MCF 10A (cell line): ENCODE measurements around the gene TMCC2. TPM values are rescaled to one million over a fixed set of nuclear protein-coding genes. Genes with fewer than 3 reads are reported as not detected.

ENCODE experiments used
- BruUV-seq: library from RNA; stranded (reverse); fragments of 400-500 nt; replicated peaks from 2 replicates; lab custom pipeline; 2021; lab: Mats Ljungman, UMichigan
- CTCF ChIA-PET: fragments of 300-600 bp; sonication (Branson Sonifier 250); formaldehyde crosslinking; extraction: SDS; loops from one replicate; lab custom pipeline; 2021; ENCODE audit warnings: antibody characterized with exemption, inconsistent platforms; lab: Yijun Ruan, JAX
- POLR2A ChIA-PET: fragments of 300-600, 350-650 bp; sonication (Branson Sonifier 250); formaldehyde crosslinking; extraction: SDS; loops from one replicate; lab custom pipeline; 2020; ENCODE audit warnings: antibody characterized with exemption, inconsistent platforms; lab: Yijun Ruan, JAX
- DNase-seq: peaks from one replicate; pipeline ENCODE4 v3.0.0-alpha.2; 2018; ENCODE audit not compliant: unreplicated experiment
- H3K27ac Mint-ChIP-seq: one replicate; pipeline ENCODE4 v1.8.0; 2022; ENCODE audit warnings: mild to moderate bottlenecking, low read depth, mixed read lengths; ENCODE audit not compliant: unreplicated experiment
- H3K27me3 Mint-ChIP-seq: one replicate; pipeline ENCODE4 v1.8.0; 2022; ENCODE audit warnings: mixed read lengths; ENCODE audit not compliant: insufficient read depth, unreplicated experiment
- H3K36me3 Mint-ChIP-seq: one replicate; pipeline ENCODE4 v1.8.0; 2022; ENCODE audit warnings: mild to moderate bottlenecking, moderate library complexity, mixed read lengths; ENCODE audit not compliant: insufficient read depth, unreplicated experiment
- H3K4me1 Mint-ChIP-seq: one replicate; pipeline ENCODE4 v1.8.0; 2022; ENCODE audit warnings: mixed read lengths; ENCODE audit not compliant: insufficient read depth, unreplicated experiment
- H3K4me3 Mint-ChIP-seq: one replicate; pipeline ENCODE4 v1.8.0; 2022; ENCODE audit warnings: mild to moderate bottlenecking, moderate library complexity, mixed read lengths; ENCODE audit not compliant: unreplicated experiment
- H3K9me3 Mint-ChIP-seq: one replicate; pipeline ENCODE4 v1.8.0; 2022; ENCODE audit warnings: mixed read lengths; ENCODE audit not compliant: unreplicated experiment
- intact Hi-C: fragments of 100-400 bp; cut with micrococcal nuclease; formaldehyde crosslinking; loops from 2 replicates; pipeline ENCODE4 v1.14.1; 2022
- total RNA-seq: library from RNA; stranded (reverse); gene quantifications from 2 replicates; pipeline ENCODE4 v1.2.3, GENCODE V29; 2022
- TF ChIP-seq, protein P1 (sequence below): fragments of 200-600 bp; IDR thresholded peaks from one replicate; pipeline ENCODE4 v1.8.0; 2022; ENCODE audit warnings: antibody characterized with exemption, mild to moderate bottlenecking; ENCODE audit not compliant: unreplicated experiment

Gene TMCC2
- total RNA-seq, 1 experiment from 2014 or later, result 0.79 TPM

DNA sequence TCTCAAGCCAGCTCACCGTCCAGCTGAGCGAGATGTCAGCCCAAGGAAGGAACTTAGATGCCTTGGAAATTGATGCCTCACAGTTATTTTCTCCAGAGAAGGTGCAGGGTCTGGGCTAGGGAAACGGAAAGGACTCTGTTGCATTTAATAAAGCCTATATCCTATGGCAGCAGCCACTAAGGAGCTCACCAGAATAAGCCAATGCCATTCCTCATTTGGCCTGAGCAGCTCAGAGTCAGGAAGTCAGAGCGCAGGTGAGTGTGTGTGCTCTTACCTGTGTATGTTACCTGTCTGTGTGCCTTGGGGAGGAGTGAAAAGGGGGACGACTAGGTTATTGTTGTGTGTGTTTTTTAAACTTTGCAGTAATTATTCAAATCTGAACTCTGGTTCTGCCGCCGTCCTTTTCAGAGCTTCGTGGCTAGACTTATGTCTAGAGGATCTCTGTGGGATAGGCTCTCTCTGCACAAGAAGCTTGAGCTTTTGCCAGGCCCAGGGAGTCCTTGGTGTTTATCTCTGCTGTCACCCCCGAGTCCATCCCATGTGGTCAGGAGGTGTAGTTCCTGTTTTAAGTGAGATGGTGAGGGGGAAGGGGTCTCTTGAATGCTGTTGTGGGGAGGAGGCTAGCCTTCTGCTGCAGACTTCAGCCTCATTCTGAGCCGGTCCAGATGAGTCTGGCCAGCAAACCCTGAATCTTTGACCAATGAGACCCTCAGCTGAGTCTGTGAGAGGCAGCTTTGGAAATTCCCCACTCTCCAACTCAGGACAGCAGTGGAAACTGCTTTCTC lies 2.4 kb downstream of the TMCC2 start:
- intact Hi-C loops, result loop anchor here (1.0 to 5.0 kb wide), 5 partner anchors 19 to 108 kb away; no protein-coding TSS in a partner anchor
- H3K4me3 Mint-ChIP-seq, result no peak overlapping the region
- no peak for DNase-seq
- no peaks in the 10 kb centered on the region for H3K9me3 Mint-ChIP-seq
- TF ChIP-seq, protein P1, sequence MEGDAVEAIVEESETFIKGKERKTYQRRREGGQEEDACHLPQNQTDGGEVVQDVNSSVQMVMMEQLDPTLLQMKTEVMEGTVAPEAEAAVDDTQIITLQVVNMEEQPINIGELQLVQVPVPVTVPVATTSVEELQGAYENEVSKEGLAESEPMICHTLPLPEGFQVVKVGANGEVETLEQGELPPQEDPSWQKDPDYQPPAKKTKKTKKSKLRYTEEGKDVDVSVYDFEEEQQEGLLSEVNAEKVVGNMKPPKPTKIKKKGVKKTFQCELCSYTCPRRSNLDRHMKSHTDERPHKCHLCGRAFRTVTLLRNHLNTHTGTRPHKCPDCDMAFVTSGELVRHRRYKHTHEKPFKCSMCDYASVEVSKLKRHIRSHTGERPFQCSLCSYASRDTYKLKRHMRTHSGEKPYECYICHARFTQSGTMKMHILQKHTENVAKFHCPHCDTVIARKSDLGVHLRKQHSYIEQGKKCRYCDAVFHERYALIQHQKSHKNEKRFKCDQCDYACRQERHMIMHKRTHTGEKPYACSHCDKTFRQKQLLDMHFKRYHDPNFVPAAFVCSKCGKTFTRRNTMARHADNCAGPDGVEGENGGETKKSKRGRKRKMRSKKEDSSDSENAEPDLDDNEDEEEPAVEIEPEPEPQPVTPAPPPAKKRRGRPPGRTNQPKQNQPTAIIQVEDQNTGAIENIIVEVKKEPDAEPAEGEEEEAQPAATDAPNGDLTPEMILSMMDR, result no peak
- peaks cover 20% of the 10 kb centered on the region for H3K4me1 Mint-ChIP-seq
- POLR2A ChIA-PET, result interaction anchor here (1.0 to 8.7 kb wide), 12 partner anchors 13 to 241 kb away, joined by 4 to 121 read pairs (median 8); partner anchors contain the start of genes DSTYK and RBBP5
- H3K27ac Mint-ChIP-seq, result no peak overlapping the region
- no TSS peak for BruUV-seq
- CTCF ChIA-PET, result interaction anchor here (0.6 to 12.2 kb wide), 43 partner anchors 11 to 893 kb away, joined by 3 to 487 read pairs (median 4); partner anchors contain the start of gene RBBP5
- no peaks in the 10 kb centered on the region for H3K36me3 Mint-ChIP-seq
- H3K27me3 Mint-ChIP-seq, result no peaks in the 10 kb centered on the region

- BruUV-seq, result no TSS peak
- no peaks in the 10 kb centered on the region for H3K36me3 Mint-ChIP-seq
- intact Hi-C loops, result no loop called here
- peaks cover 20% of the 10 kb centered on the region for H3K4me1 Mint-ChIP-seq
- no peak overlapping the region for H3K27ac Mint-ChIP-seq
- CTCF ChIA-PET, result interaction anchor here (0.9 to 12.2 kb wide), 5 partner anchors 10 to 255 kb away, joined by 3 to 487 read pairs (median 41); no protein-coding TSS in a partner anchor
- no peak for DNase-seq
- TF ChIP-seq, protein P1, result no peak
- no peaks in the 10 kb centered on the region for H3K9me3 Mint-ChIP-seq
- POLR2A ChIA-PET, result interaction anchor here (8.7 kb wide), 1 partner anchor 26 kb away, joined by 121 read pairs; no protein-coding TSS in a partner anchor
- no peaks in the 10 kb centered on the region for H3K27me3 Mint-ChIP-seq
- no peak overlapping the region for H3K4me3 Mint-ChIP-seq
Observed at GRCh38 chr1:205230982-205231381, 3.2 kb downstream of the TMCC2 start.

GRCh38 chr1:205232127-205232820 lies 4.5 kb downstream of the TMCC2 start:
- intact Hi-C loops, result no loop called here
- Mint-ChIP-seq H3K27ac (no peak overlapping the region), H3K4me3 (no peak overlapping the region), H3K4me1 (peaks cover 7% of the 10 kb centered on the region), H3K9me3 (no peaks in the 10 kb centered on the region), H3K27me3 (peaks cover 7% of the 10 kb centered on the region), H3K36me3 (no peaks in the 10 kb centered on the region)
- no TSS peak for BruUV-seq
- TF ChIP-seq, protein P1, result no peak
- ChIA-PET POLR2A (interaction anchor here (8.7 kb wide), 1 partner anchor 25 kb away, joined by 121 read pairs; no protein-coding TSS in a partner anchor), CTCF (interaction anchor here (1.1 to 12.2 kb wide), 2 partner anchors 24 to 92 kb away, joined by 3 to 487 read pairs; no protein-coding TSS in a partner anchor)
- DNase-seq, result no peak
